UCSD-AML1 (cell line): ENCODE measurements around the gene C1QTNF8.

Experiments used
- DNase-seq: peaks from one replicate; lab custom pipeline; 2025; ENCODE audit not compliant: unreplicated experiment; lab: John Stamatoyannopoulos, UW

The C1QTNF8 gene

GRCh38 chr16:1047801-1048200 lies 48.2 kb downstream of the C1QTNF8 start:
- no peak for DNase-seq

- DNase-seq: no peak
Observed at GRCh38 chr16:1047123-1047522, 48.9 kb downstream of the C1QTNF8 start.

GRCh38 chr16:1045993-1046911 lies 49.8 kb downstream of the C1QTNF8 start:
- no peak for DNase-seq

GRCh38 chr16:1045310-1045992 lies 50.6 kb downstream of the C1QTNF8 start:
- DNase-seq: no peak

GRCh38 chr16:1044460-1045309 lies 51.4 kb downstream of the C1QTNF8 start:
- DNase-seq: no peak

DNA sequence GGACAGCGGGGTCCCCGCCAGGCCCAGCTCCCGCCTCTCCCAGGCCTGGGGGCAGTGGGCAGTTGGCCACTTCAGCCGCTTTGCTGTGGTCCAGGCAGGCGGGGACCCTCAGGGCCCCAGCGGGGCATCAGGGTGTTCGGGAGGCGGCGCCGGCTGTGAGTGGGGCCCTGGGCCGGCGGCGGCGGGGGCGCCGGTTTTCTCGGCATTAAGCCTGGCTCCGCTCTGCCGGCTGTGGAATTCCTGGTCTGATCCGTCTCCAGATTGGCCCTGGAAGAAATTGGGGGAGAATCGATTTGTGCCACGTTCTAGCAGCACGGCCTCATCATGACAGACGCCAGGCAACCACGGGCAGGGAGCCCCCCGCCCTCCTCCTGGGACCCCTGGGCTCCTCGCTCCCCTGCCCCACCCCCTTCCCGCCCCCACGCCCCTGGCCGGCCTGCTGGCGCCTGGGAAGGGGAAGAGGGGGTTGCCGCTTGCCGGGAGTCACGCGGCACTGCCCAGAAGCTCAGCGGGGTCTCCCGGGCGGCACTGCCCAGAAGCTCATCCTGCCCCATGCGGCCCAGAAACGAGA lies 52.1 kb downstream of the C1QTNF8 start:
- DNase-seq: no peak

- no peak for DNase-seq
Observed at GRCh38 chr16:1042866-1043265, 53.2 kb downstream of the C1QTNF8 start.

DNA sequence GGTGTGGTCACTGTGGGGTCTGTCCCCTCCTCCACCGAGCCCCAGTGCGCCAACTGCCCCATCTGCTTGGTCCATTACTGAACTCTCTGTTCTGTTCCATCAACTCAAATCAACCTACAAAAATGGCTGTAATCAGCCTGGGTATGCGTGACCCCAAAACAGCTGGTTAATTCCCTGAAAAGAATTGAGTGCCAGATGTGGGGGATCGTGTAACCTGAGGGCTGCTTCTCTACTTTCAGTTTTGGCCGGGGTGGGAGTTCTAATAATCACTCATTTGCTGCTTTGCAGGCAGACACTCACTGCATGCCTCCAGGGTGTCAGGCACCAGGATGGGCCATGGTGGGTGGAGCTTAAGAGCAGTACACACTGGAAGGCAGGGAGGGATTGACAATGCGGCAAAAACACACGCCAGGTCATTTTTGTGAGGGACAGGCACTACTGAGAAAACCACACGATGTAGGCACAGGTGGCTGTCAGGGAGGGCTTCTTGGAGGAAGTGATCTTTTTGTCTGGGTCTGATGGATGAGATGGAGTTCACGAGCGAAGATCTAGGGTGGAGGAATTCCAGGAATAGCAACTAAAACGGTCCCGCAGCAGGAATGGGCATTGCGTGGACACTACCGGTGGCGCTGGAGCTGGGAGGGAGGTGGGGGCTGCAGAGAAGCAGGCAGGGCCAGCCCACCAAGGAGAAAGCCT lies 53.8 kb downstream of the C1QTNF8 start:
- DNase-seq: no peak

DNA sequence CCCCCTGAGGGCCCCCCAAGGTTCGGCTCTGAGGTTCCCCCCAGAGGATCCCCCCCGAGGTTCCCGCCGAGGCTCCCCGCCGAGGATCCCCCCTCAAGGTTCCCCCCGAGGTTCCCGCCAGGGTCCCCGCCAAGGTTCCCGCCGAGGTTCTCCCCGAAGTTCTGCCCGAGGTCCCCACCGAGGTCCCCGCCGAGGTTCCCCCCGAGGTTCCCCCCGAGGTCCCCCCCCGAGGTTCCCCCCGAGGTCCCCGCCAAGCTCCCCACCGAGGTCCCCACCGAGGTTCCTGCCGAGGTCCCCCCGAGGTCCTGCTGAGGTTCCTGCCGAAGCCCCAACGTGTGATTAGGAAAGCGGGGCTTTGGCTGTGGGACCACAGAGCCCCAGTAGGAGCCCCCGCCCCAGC lies 55.7 kb downstream of the C1QTNF8 start:
- no peak for DNase-seq

DNA sequence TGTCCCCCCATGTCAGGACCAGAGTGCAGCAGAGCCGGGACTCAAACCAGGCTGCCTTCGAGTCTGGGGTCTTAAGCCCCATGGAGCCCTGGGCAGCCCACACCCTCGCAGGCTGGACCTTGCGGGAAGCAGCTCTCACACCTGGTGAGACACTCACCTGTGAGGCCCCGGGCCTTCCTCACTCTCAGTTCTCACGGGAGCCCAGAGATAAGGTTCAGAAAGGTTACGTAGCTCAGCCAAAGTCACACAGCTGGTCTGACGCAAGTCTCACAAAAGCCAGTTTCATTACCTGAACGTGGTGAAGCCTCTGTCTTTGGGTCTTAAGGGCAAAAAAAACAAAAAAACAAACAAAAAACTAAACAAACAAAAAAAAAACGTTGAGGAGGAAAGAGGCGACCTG lies 56.3 kb downstream of the C1QTNF8 start:
- DNase-seq: no peak

- no peak for DNase-seq
Observed at GRCh38 chr16:1038932-1039331, 57.1 kb downstream of the C1QTNF8 start.
